ENCODE results near the gene PTH1R. TPM values are rescaled to one million over a fixed set of nuclear protein-coding genes. Genes with fewer than 3 reads are reported as not detected.

PTH1R gene
- polyA plus RNA-seq, 3 donors: not detected

DNA sequence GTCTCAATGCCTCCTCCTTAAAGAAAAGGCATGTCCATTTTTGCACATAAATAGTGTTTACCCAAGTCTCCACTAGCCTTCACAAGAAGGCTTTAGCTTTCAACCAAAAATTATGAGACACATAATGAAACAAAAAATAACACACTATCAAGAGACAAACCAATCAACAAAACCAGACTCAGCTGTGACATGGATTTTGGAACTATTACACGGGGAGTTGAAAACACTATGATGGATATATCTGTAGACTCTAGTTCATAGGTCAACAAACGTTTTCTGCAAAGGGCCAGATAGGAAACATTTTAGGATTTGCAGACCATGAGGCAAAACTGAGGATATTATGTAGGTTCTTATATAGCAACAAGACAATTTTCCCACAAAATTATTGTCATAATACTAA is 39.2 kb upstream of the PTH1R start:
- H3K27ac Mint-ChIP-seq: no peak overlapping the region
- Histone ChIP-seq H3K36me3 (replicated peaks in 1 of 2; ENCODE audit: control insufficient read depth in 1 of 2, insufficient read depth in 2 of 2, low read length in 2 of 2) (no peaks in the 10 kb centered on the region), H3K9ac (ENCODE audit: insufficient read depth, low read length, poor library complexity, severe bottlenecking) (no peak overlapping the region), H3K4me2 (replicated peaks; ENCODE audit: extremely low read depth, low read length, poor library complexity, severe bottlenecking) (no peak overlapping the region), H3K9me3 (replicated peaks in 1 of 2; ENCODE audit: control insufficient read depth in 1 of 2, insufficient read depth in 1 of 2, low read length in 2 of 2) (peaks cover 17 to 20% of the 10 kb centered on the region in 2 donors), H4K20me1 (ENCODE audit: insufficient read depth, low read length) (no peaks in the 10 kb centered on the region), H3K4me1 (ENCODE audit: control insufficient read depth in 1 of 2, insufficient read depth in 2 of 2, low read length in 2 of 2) (no peaks in the 10 kb centered on the region), H3K79me2 (ENCODE audit: insufficient read depth, low read length) (no peaks in the 10 kb centered on the region), H3K27me3 (ENCODE audit: control insufficient read depth in 2 of 2, insufficient read depth in 2 of 2, low read length in 2 of 2) (no peaks in the 10 kb centered on the region), H3K27ac (ENCODE audit: low read depth in 1 of 2, low read length in 2 of 2) (no peak overlapping the region), H3K4me3 (replicated peaks in 1 of 3; ENCODE audit: low read depth in 2 of 3, low read length in 3 of 3) (no peak overlapping the region), H2AFZ (ENCODE audit: insufficient read depth, low read depth, low read length, poor library complexity, severe bottlenecking) (no peak overlapping the region)
- intact Hi-C loops (cut with micrococcal nuclease): no loop called here
- no CpG with 5 or more reads among the region's 2 CpGs for WGBS (ENCODE audit: insufficient coverage)
- TF ChIP-seq, protein P1, sequence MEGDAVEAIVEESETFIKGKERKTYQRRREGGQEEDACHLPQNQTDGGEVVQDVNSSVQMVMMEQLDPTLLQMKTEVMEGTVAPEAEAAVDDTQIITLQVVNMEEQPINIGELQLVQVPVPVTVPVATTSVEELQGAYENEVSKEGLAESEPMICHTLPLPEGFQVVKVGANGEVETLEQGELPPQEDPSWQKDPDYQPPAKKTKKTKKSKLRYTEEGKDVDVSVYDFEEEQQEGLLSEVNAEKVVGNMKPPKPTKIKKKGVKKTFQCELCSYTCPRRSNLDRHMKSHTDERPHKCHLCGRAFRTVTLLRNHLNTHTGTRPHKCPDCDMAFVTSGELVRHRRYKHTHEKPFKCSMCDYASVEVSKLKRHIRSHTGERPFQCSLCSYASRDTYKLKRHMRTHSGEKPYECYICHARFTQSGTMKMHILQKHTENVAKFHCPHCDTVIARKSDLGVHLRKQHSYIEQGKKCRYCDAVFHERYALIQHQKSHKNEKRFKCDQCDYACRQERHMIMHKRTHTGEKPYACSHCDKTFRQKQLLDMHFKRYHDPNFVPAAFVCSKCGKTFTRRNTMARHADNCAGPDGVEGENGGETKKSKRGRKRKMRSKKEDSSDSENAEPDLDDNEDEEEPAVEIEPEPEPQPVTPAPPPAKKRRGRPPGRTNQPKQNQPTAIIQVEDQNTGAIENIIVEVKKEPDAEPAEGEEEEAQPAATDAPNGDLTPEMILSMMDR (IDR thresholded peaks at IDR 0.05): no peak
- H3K4me1 Mint-ChIP-seq: no peaks in the 10 kb centered on the region
- no peak for DNase-seq
- H3K36me3 Mint-ChIP-seq: no peaks in the 10 kb centered on the region
- H3K4me3 Mint-ChIP-seq: no peak overlapping the region
- H3K27me3 Mint-ChIP-seq (ENCODE audit: low read depth in 3 of 3): peaks cover 0 to 3% (median 0%) of the 10 kb centered on the region in 3 donors
- peaks cover 23 to 50% (median 42%) of the 10 kb centered on the region in 7 donors for H3K9me3 Mint-ChIP-seq

GRCh38 chr3:46840491-46840890 is 37.0 kb upstream of the PTH1R start:
- Histone ChIP-seq H3K27me3 (ENCODE audit: control insufficient read depth in 2 of 2, insufficient read depth in 2 of 2, low read length in 2 of 2) (peaks cover 0 to 7% of the 10 kb centered on the region in 2 donors), H4K20me1 (ENCODE audit: insufficient read depth, low read length) (no peaks in the 10 kb centered on the region), H3K9me3 (replicated peaks in 1 of 2; ENCODE audit: control insufficient read depth in 1 of 2, insufficient read depth in 1 of 2, low read length in 2 of 2) (peaks cover 17 to 20% of the 10 kb centered on the region in 2 donors), H3K4me1 (ENCODE audit: control insufficient read depth in 1 of 2, insufficient read depth in 2 of 2, low read length in 2 of 2) (peaks cover 5 to 6% of the 10 kb centered on the region in 2 donors), H3K36me3 (replicated peaks in 1 of 2; ENCODE audit: control insufficient read depth in 1 of 2, insufficient read depth in 2 of 2, low read length in 2 of 2) (no peaks in the 10 kb centered on the region), H3K4me2 (replicated peaks; ENCODE audit: extremely low read depth, low read length, poor library complexity, severe bottlenecking) (no peak overlapping the region), H3K27ac (ENCODE audit: low read depth in 1 of 2, low read length in 2 of 2) (no peak overlapping the region), H3K4me3 (replicated peaks in 1 of 3; ENCODE audit: low read depth in 2 of 3, low read length in 3 of 3) (no peak overlapping the region), H2AFZ (ENCODE audit: insufficient read depth, low read depth, low read length, poor library complexity, severe bottlenecking) (no peak overlapping the region), H3K9ac (ENCODE audit: insufficient read depth, low read length, poor library complexity, severe bottlenecking) (no peak overlapping the region), H3K79me2 (ENCODE audit: insufficient read depth, low read length) (no peaks in the 10 kb centered on the region)
- peaks cover 5% of the 10 kb centered on the region for H3K4me1 Mint-ChIP-seq
- DNase-seq: no peak
- H3K27ac Mint-ChIP-seq: no peak overlapping the region
- H3K36me3 Mint-ChIP-seq: no peaks in the 10 kb centered on the region
- WGBS (ENCODE audit: insufficient coverage): no CpG with 5 or more reads among the region's 1 CpG
- TF ChIP-seq, protein P1 (IDR thresholded peaks at IDR 0.05): no peak
- peaks cover 23 to 45% (median 41%) of the 10 kb centered on the region in 7 donors for H3K9me3 Mint-ChIP-seq
- peaks cover 8 to 13% (median 12%) of the 10 kb centered on the region in 3 donors for H3K27me3 Mint-ChIP-seq (ENCODE audit: low read depth in 3 of 3)
- no peak overlapping the region for H3K4me3 Mint-ChIP-seq
- intact Hi-C loops (cut with micrococcal nuclease): no loop called here
